Choroid plexus epithelial cell (primary cell): ENCODE data around the gene ARID5B.
A peak's percentile ranks its signal among the peaks of the same experiment; 100 is the strongest.

ENCODE experiments used
- DNase-seq: peaks from one replicate; pipeline ENCODE4 v3.0.0-alpha.2; 2010; ENCODE audit warnings: low read depth
- H3K4me3 ChIP-seq: 2 replicates; pipeline ENCODE4 v1.5.1; 2011; ENCODE audit warnings: low read depth, mild to moderate bottlenecking, control low read depth, low read length, moderate library complexity
- CTCF ChIP-seq: conservative IDR thresholded peaks from 2 replicates; pipeline ENCODE4 v1.5.1; 2011; ENCODE audit warnings: low read depth, mild to moderate bottlenecking, control low read depth, inconsistent platforms, low read length, moderate library complexity

The ARID5B gene

GRCh38 chr10:62050346-62050892 lies 148.9 kb downstream of the ARID5B start:
- DNase-seq, result peak; percentile 46
- peak overlapping the region; percentile 70 for H3K4me3 ChIP-seq

GRCh38 chr10:62050893-62051433 lies 149.5 kb downstream of the ARID5B start:
- no peak for TF ChIP-seq CTCF
- H3K4me3 ChIP-seq, result peak overlapping the region; percentile 70
- DNase-seq, result peak; percentile 94

More at GRCh38 chr10:62050346-62050892, 148.9 kb downstream of the ARID5B start:
- no peak for TF ChIP-seq CTCF

- TF ChIP-seq CTCF, result no peak
- H3K4me3 ChIP-seq, result no peak overlapping the region
- no peak for DNase-seq
Measured at GRCh38 chr10:62052276-62052675, 150.8 kb downstream of the ARID5B start.

- no peak overlapping the region for H3K4me3 ChIP-seq
- TF ChIP-seq CTCF, result no peak
- DNase-seq, result no peak
Measured at GRCh38 chr10:62053860-62054259, 152.4 kb downstream of the ARID5B start.

DNA sequence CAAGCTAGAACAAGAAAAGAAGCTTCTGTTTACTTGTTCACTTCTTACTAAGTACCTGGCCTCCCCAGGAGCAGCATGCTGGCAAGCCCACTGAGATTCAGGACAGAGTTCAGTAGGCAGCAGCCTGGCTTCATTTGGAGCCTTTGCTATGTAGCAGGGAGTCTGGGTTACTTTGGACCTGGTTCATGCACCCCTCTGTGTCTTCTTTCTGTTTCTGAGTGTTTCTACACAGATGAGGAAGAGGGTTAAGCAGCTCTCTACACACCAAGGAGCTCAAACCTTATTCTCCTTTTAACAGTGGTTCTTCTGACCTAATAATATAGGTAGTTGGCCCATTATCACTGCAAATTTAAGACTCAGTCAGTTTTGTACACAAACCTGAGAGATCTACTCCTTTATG lies 152.9 kb downstream of the ARID5B start:
- DNase-seq, result no peak
- no peak overlapping the region for H3K4me3 ChIP-seq
- no peak for TF ChIP-seq CTCF

GRCh38 chr10:62054830-62055229 lies 153.3 kb downstream of the ARID5B start:
- DNase-seq, result no peak
- no peak for TF ChIP-seq CTCF
- H3K4me3 ChIP-seq, result no peak overlapping the region

DNA sequence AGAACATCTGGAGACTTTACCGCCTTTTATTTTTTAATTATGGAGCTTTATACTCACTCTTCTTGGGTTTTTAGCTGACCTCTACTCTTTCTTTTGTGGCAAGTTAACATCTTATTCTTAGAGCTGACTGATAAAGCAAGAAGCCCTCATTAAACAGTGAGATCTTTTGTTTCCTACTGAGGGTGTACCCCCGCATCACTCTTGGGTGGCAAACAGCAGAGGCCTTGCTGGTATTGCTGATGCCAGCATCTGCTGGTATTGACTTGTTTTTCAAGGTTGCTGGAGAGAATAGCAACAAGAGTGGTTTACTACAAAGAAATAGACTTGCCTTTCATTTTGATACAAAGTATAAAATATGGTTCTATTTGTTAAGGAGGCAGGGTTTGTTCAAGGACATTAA lies 154.7 kb downstream of the ARID5B start:
- no peak for TF ChIP-seq CTCF
- H3K4me3 ChIP-seq, result no peak overlapping the region

More for the DNA sequence above, 154.7 kb downstream of the ARID5B start:
- DNase-seq, result no peak
